BJ (cell line): ENCODE measurements around the gene SRSF8. TPM values are rescaled to one million over a fixed set of nuclear protein-coding genes. Genes with fewer than 3 reads are reported as not detected.
A peak's percentile ranks its signal among the peaks of the same experiment; 100 is the strongest.

Experiments used
- CTCF ChIA-PET: fragments of 350-600 bp; formaldehyde crosslinking; extraction: SDS; loops from one replicate; lab custom pipeline; 2021; ENCODE audit warnings: antibody characterized with exemption, inconsistent platforms; lab: Yijun Ruan, JAX
- POLR2A ChIA-PET: fragments of 300-600 bp; sonication (Branson Sonifier 250); formaldehyde crosslinking; extraction: SDS; loops from one replicate; lab custom pipeline; 2021; ENCODE audit warnings: antibody characterized with exemption; lab: Charles Lee
- DNase-seq: peaks from one replicate; pipeline ENCODE4 v3.0.0-alpha.2; 2011; ENCODE audit warnings: low read depth
- H3K27me3 ChIP-seq: 2 replicates; pipeline ENCODE4 v1.6.0; 2011; ENCODE audit warnings: low read length; ENCODE audit not compliant: control insufficient read depth, insufficient read depth
- H3K36me3 ChIP-seq: 2 replicates; pipeline ENCODE4 v1.5.1; 2011; ENCODE audit warnings: low read length; ENCODE audit not compliant: control insufficient read depth, insufficient read depth
- H3K4me3 ChIP-seq: 2 replicates; pipeline ENCODE4 v1.5.1; 2011; ENCODE audit warnings: low read depth, mild to moderate bottlenecking, control low read depth, low read length
- CTCF ChIP-seq: IDR thresholded peaks from 2 replicates; pipeline ENCODE4 v1.5.1; 2011; ENCODE audit warnings: low read depth, mild to moderate bottlenecking, control low read depth, inconsistent platforms, low read length, moderate library complexity; ENCODE audit not compliant: insufficient read depth
- polyA plus RNA-seq: library from polyadenylated mRNA; depleted of rRNA; stranded (reverse); fragments of >200 nt; gene quantifications from 2 replicates; pipeline ENCODE4 v1.2.3, GENCODE V29; 2011

Gene SRSF8
- polyA plus RNA-seq, 1 experiment, result 18.9 TPM

- Histone ChIP-seq H3K36me3 (no peaks in the 10 kb centered on the region), H3K4me3 (no peak overlapping the region), H3K27me3 (no peaks in the 10 kb centered on the region; the same call in 1 of the 2 replicates)
- no peak for DNase-seq
- CTCF ChIA-PET, result interaction anchor here (3.4 to 7.0 kb wide), 2 partner anchors 18 to 19 kb away, joined by 19 to 59 read pairs; partner anchors contain the start of gene SRSF8
- no peak for TF ChIP-seq CTCF
- POLR2A ChIA-PET, result no interaction called here
Observed at GRCh38 chr11:95086836-95087570, 20.3 kb downstream of the SRSF8 start.

DNA sequence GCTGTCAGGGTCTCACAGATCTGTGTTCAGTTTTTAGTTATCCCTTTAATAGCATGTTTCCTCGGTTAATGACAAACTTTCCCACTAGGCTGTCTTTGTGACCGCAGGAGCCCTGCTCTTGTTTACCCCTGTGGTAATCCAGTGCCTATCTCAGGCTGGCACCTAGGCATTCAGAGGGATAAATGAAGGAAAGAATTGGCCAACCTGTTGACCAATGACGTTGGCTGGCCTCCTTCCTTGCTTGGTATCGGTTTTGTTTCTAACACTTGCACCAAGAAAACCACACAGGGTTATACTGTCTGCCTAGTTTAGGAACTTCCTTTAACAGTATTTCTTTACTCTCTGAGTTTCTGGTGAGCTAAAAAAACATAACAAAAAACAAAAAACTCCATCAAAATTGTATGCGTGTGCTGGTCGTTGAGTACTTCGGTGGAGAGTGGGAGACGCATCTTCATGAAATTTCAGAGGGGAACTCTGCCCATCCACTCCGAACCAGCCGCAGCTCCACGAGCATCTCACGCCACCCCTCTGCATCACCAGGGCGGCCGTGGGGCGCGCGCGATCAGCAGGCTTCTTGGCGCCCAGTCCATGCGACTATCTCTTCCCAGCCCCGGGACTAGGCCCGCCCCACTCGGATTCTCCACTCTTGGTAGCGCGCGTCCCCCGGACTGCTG lies 22.4 kb downstream of the SRSF8 start:
- DNase-seq, result no peak
- H3K27me3 ChIP-seq, result no peaks in the 10 kb centered on the region; the same call in 1 of the 2 replicates
- TF ChIP-seq CTCF, result no peak
- H3K36me3 ChIP-seq, result no peaks in the 10 kb centered on the region
- ChIA-PET POLR2A (interaction anchor here (0.6 kb wide), 3 partner anchors 45 to 1388 kb away, joined by 3 to 4 read pairs (median 3); no protein-coding TSS in a partner anchor), CTCF (interaction anchor here (1.0 to 7.0 kb wide), 2 partner anchors 20 to 685 kb away, joined by 8 to 59 read pairs; partner anchors contain the start of gene SRSF8)
- peak overlapping the region; percentile 69 for H3K4me3 ChIP-seq

- ChIA-PET CTCF (interaction anchor here (0.7 to 7.0 kb wide), 6 partner anchors 9 to 684 kb away, joined by 3 to 59 read pairs (median 3); partner anchors contain the start of gene SRSF8), POLR2A (interaction anchor here (0.6 kb wide), 1 partner anchor 140 kb away, joined by 3 read pairs; no protein-coding TSS in a partner anchor)
- Histone ChIP-seq H3K36me3 (no peaks in the 10 kb centered on the region), H3K4me3 (peak within 1 kb of the TSS; percentile 69), H3K27me3 (no peaks in the 10 kb centered on the region; the same call in 1 of the 2 replicates)
- DNase-seq, result no peak
- TF ChIP-seq CTCF, result peak; percentile 24; the same call in 1 of the 2 replicates
Observed at GRCh38 chr11:95089620-95090542, 23.2 kb downstream of the SRSF8 start, which contains the start of gene ENDOD1. TSS of gene ENDOD1 (plus strand) at chr11:95089846. CDS start at chr11:95089928, 82 bp downstream.

- no peak for TF ChIP-seq CTCF
- POLR2A ChIA-PET, result no interaction called here
- H3K36me3 ChIP-seq, result no peaks in the 10 kb centered on the region
- no peaks in the 10 kb centered on the region for H3K27me3 ChIP-seq
- CTCF ChIA-PET, result interaction anchor here (0.7 to 7.0 kb wide), 3 partner anchors 11 to 59 kb away, joined by 3 to 59 read pairs (median 4); partner anchors contain the start of gene SRSF8
- DNase-seq, result no peak
- no peak overlapping the region for H3K4me3 ChIP-seq
Observed at GRCh38 chr11:95091663-95092180, 25.0 kb downstream of the SRSF8 start.
